ENCODE results near the gene KPNA2.
A peak's percentile ranks its signal among the peaks of the same experiment; 100 is the strongest.
"Not testable (repeated sequence)": the region's sequence is repeated elsewhere in the genome, so short reads cannot be mapped to it uniquely, and the experiment has no call there.

The KPNA2 gene
- total RNA-seq: 37.4 to 142 reads per million in 2 donors

DNA sequence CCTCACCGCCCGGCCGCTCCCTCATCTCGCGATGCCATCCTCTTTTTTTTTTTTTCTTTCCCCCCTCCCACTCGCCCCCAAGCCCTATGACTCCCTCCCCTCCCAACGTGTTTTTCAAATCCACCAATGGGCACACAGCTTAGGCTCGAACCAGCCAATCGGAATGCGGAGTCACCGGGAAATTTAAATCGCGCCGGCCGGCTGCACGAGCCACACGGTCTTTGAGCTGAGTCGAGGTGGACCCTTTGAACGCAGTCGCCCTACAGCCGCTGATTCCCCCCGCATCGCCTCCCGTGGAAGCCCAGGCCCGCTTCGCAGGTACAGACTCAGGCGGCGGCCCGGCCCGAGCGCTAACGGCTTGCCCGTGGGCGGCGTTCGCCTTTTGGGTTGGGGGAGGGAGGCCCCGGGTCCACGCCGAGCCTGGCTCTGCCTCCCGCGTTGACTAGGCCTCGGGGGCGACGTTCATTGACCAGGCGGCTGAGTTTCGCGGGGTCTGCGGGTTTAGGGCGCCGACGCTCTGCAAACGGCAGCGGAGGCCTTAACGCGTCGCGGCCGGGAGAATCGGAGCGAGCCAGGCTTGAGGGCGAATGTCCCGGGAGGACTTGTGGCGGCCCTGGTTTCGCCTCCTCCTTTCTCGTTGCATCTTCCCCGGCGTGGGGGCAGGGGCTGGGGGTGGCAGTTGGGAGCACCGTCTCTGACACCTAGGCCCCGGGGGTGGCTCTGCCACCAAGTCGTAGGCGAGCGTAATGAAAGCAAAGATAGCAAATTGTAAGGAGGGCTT lies at the start of gene KPNA2:
TSS of gene KPNA2 (plus strand) at position 213 of the 781 bp plus-strand sequence. CDS start 1,398 bp downstream, outside the sequence.
- DNase-seq: peak; percentile 86

DNA sequence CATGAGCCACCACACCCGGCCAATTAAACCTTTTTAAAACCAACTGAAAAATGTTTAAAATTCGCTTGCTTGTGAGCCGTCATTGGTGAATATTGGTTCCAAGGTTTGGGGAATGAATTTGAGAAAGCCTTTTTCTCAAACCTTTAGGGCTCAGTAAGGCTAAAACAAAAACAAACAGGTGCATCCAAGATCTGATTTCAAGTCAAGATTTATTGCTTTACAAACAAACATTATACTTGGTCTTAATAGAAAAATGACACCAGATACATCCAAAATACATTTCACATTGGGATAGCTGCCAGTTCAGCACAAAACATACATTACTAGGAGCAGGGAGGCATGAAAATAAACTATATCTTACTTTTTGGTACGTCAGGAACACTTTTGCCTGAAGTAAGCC lies 44.6 kb upstream of the KPNA2 start:
- no peak for DNase-seq

DNA sequence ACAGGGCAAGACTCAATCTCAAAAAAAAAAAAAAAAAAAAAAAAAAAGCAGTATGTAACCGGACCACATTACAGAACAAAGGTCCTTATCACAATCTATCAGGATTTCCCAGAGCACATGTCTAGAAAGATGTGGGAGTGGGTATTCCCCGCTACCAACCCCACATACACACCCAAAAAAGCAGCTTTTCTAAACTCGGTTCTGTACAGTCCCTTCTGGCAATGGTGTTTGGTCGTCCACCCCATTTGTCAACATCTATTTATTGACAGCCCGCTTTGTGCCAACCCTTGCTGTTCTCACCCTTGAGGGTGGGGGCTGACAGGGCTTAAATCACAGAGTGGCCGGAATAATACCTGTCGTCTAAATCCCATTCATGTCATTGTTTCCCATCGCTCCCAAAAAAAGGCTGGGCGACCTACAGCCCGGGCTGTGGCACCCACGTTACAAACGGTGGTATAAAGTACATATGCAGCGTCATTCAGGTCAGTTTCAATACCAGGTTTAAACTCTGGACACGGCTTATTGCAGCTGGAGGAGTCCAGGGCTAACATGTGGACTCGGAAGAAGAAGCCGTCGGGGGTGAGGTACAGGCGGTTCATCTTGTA lies 42.9 kb upstream of the KPNA2 start:
- no peak for DNase-seq

DNA sequence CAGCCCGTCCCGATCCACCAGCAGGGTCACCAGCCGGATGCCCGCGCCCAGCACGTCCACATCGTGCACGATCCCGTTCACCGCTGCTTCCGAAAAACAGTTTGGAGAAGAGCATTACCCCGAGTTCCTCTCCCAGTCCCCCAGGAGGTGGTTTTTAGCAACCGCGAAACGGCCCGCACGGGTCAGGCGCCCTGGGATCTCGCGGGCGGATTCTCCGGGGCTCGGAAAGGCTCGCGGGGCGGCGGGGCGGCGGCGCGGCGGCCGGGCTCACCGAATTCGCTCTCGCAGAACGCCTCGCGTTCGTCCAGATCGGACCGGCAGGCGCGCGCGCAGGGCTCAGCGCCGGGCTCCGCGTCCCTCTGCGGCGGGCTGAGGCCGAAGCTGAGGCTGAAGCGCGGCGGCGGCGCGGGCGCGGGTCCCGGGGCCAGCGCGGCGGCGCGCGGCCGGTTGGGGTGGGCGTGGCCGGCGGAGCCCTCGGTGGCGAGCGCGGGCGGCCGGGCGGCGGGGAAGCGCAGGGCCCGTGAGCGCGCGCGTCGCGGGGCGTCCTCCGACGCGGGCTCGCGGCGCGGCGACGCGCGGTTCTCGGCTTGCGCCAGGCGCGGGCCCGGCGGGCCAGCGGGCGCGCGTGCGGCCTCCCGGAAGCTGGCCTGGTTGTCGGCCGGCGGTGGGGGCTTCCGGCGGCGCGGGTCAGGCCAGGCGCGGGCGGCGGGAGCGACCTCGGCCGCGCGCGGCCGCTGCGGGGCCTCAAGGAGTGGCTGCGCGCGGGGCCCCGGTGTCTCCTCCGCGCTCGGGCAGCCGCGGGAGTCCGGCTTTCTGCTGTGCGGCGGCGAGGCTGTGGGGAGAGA lies 42.2 kb upstream of the KPNA2 start:
- peak; percentile 57 for DNase-seq

DNA sequence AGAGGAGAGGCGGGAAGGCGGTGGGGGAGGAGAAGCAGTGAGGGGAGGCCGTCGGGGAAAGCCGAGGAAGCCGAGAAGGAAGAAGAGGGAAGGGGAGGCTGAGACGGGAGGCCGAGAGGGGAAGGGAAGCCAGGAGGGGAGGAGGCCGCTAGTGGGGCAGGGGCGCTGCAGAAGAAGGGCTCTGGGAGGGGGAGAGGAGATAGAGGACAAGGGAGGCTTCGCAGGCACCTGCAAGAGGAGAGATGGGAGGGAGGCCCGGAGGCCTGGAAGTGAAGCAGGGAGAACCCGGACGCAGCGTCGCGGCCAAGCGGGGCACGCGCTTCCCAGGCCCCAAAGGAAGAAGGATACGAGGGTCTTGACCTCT lies 41.6 kb upstream of the KPNA2 start:
- DNase-seq: no peak

DNA sequence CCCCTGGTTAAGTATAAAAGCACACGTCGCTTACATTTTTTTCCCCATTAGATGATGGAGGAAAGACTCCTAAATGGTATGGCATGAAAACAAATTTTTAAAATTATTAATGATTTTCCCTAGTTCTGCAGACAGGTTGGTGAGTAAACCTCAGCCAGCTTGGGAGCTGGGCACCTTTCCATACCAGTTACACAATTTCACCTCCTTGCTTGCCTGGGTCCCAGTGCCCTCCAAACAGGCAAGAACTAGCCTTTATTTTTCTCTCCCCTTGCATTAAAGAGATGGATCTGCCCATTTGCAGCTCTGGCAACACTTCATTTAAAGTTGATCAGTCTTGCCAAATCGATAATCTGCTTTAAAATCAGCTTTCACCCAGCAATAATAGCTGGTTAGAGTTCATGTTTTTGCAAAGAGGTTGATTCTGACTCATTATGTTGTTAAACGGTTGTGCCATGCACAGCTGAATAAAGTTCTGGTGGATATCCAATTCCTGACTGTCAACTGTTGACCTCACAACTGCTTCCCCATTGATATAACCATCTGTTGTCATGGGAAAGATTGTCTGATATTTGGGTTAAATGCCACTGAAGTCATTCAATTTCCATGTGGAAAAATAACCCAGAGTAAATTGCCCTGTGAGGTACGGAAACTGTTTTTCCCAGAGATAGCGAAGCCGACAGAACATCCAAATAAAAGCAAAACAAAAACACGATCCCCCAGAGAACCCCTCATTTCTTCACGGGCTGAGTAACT lies 40.5 kb upstream of the KPNA2 start:
- no peak for DNase-seq

DNA sequence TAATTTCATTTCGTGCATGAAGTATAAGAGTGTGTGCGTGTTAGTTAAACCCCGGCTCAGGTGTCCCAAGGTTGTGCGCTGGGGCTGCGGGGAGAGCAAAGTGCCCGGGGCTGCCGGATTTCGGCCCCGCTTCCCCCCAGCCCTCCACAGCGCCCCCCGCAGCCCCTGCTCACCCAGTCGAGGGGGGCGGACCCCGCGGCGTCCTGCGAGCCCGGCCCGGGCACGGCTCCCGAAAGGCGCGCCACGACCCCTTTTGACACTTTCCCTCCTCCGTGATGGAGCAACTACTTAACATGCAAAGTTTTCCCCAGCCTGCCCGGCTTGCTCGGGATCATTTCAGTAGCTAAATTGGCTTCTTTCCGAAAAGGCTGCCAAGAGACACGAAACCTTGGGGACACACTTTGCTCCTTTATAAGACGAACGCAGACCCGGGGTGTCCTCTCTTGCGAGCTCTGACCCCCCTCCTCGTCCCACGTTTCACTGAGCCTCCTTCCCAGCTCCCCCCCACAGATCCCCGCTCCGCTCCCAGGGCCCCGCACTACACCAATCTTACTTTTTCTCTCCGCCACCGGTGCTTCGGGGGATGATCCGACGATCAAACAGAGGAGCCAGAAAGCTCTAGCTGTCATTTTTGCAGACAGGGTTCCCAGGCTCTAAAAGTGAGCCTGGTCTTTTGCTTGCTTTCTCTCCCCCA lies 39.8 kb upstream of the KPNA2 start:
- DNase-seq: no peak

DNA sequence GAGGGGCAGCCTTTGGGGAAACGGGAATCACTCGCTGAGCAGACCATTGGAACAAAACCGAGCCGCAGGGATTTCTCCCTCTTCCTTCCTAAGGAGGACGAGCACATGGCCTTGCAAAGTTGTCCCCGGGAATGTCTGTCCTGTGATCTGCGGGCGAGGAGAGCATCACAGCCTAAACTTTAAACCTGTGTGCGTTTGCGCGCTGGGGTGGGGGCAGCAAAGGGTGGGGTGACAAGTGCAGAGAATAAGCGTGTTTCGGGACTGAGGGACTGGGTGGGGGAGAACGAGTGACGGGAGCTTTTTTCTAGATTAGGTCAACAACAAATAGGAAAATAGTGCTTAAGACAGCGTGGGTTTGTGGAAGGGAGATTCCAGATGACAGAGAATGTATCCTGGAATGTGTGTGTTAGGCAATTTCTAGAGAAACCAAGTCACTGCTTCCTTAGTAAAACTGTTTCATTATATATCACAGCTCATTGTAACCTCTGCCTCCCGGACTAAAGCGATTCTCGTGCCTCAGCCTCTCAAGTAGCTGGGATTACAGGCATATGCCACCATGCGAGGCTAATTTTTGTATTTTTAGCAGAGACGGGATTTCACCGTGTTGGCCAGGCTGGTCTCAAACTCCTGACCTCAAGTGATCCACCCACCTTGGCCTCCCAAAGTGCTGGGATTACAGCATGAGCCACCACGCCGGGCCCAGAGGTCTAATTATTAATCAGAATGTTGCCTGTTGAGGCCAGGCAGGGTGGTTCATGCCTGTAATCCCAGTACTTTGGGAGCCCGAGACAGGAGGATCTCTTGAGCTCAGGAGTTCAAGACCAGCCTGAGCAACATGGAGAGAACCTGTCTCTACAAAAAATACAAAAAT lies 39.0 kb upstream of the KPNA2 start, which contains the start of gene C17orf58:
TSS of gene C17orf58 (minus strand) at position 169 of the 871 bp plus-strand sequence. CDS start 271 bp downstream, outside the sequence.
- not testable (repeated sequence) for DNase-seq

DNA sequence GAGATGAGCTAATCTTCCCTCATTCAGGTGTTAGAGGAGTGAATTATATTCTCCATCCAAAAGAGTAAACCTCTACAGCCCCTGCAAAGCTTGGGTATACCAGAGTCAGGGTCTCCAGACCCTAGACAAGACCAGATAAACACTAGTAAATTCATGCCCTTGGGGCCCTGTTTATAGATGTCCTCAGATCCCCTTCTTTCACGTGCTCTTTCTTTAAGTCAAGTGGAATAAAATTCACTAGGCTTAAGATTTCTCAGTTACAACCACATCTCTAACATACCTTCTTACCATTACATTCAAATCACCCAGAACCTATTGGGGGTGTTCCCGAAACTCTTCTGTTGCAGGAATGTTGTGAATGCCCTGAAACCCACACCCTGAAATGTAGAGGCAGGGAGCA lies 37.1 kb upstream of the KPNA2 start:
- DNase-seq: no peak

DNA sequence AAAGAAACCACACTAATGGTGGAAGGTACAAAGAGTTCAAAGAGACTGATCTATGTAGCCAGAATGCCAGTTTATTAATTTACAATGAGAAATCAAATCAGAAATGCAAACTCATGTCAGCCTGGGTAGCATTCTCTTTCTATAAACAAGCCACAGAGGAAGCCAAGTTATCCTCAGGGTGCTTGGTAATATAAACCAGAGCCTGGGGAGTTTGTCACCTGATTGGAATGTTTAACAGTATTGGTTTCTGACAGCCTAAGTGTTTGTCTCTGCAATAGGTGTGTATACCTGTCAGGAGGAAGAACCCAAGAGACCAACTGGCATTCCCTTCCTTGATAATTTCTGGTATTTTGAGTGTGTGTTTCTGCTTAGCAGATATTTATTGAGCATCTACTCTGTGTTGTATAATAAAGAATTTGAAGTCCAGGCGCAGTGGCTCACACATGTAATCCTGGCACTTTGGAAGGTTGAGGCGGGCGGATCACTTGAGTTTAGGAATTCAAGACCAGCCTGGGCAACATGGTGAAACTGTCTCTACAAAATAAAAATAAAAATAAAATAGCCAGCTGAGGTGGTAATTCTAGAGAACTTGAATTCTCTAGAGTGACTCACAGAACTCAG lies 36.1 kb upstream of the KPNA2 start:
- DNase-seq: no peak

DNA sequence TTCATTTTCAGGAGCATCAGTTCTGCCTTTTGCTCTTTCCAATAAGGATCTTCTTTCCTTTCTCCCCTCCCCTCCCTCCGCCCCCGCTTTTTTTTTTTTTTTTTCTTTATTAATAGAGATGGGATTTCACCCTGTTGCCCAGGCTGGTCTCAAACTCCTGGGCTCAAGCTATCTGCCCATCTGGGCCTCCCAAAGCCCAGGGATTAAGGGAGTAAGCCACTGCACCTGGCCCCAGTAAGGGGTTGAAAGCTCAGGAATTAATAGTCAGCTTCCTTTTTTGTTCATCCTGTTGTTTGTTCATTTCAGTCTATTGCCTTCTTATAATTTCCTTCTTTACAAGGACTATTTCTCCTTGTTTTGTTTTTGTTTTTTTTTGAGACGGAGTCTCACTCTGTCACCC lies 31.3 kb upstream of the KPNA2 start:
- no peak for DNase-seq

DNA sequence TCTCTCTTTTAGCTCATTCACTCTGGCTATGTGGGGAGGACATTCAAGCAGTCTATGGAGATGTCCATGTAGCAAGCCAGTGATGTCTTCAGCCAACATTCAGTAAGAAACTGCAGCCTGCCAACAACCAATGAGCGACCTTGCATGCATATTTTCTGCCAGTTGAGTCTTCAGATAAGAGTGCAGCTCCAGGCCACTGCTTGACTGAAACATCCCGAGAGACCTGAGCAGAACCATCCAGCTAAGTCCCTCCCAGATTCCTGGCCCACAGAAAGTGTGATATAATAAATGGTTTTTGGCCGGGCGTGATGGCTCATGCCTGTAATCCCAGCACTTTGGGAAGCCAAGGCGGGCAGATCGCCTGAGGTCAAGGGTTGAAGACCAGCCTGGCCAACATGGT lies 28.7 kb upstream of the KPNA2 start:
- DNase-seq: no peak

DNA sequence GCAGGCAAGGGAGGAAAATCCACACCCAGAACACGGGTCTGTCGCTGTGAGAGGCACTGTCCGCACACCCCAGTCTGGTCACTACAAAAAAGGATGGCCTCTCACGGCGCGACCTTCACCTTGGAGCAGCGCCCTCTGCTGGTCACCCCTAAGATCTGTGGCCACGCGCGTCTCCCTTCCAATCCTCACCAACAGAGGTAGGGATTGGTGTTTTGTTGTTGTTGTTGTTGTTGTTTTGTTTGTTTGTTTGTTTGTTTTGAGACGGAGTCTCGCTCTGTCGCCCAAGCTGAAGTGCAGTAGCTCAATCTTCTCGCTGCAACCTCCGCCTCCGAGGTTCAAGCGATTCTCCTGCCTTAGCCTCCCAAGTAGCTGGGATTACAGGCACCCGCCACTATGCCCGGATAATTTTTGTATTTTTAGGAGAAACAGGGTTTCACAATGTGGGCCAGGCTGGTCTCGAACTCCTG lies 24.3 kb upstream of the KPNA2 start:
- peak; percentile 68 for DNase-seq

DNA sequence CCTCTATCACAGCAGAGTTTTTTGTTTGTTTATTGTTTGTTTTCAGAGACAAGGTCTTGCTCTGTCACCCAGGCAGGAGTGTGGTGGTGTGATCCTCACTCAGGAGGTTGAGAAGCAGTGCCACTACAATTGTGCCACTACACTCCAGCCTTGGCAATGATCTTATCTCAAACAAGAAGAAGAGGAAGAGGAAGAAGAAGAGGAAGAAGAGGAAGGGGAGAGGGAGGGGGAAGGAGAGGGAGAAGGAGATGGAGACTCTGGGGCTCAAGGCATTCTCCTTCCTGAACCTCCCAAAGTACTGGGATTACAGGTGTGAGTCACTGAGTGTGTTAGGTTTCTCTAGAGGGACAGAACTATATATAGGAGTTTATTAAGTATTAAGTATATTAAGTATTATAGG lies 22.1 kb upstream of the KPNA2 start:
- no peak for DNase-seq

DNA sequence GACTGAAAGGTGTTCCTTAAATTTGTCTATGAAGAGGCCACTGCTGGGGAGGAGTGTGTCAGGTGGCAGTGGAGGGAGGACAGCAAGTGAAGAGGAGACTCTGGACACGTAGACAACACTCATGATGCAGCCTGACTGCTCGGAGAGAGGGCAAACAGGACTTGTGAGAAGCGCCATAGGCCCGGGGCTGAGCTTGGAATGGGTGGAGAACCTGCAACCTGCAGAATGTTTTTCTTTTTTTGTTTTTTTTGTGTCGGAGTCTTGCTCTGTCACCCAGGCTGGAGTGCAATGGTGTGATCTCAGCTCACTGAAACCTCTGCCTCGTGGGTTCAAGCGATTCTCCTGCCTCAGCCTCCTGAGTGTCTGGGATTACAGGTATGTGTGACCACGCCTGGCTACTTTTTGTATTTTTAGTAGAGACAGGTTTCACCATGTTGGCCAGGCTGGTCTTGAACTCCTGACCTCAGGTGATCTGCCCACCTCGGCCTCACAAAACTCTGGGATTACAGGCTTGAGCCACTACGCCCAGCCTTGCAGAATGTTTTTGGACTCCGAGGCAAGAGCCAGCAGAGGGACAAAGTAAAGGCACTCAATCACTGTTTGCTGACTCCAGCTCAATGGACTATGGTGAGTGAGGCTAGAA lies 20.3 kb upstream of the KPNA2 start:
- DNase-seq: no peak

DNA sequence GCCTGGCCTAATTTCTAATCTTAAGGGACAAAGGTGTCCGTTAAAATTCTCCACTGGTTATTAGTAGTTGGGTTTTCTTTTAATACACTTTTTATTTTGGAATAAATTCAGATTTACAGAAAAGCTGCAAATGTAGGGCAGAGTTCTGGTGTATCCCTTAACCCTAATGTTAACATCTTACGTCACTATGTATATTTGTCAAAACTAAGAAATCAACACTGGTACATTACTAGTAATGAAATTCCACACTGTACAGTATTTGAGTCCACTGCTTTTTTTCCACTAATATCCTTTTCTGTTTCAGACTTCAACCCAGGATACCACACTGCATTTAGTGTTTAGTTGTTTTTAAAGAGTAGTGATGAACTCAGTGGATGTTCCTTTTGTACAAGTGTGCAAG lies 18.7 kb upstream of the KPNA2 start:
- DNase-seq: no peak

DNA sequence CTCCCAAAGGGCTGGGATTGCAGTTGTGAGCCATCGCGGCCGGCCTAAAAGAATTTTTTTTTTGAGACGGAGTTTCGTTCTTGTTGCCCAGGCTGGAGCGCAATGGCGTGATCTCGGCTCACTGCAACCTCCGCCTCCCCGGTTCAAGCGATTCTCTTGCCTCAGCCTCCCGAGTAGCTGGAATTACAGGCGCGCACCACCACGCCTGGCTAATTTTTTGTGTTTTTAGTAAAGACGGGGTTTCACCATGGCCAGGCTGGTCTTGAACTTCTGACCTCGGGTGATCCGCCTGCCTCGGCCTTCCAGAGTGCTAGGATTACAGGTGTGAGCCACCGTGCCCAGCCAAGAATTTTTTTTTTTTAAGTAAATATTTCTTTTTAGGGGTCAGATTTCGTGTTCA lies 17.0 kb upstream of the KPNA2 start:
- DNase-seq: not testable (repeated sequence)

DNA sequence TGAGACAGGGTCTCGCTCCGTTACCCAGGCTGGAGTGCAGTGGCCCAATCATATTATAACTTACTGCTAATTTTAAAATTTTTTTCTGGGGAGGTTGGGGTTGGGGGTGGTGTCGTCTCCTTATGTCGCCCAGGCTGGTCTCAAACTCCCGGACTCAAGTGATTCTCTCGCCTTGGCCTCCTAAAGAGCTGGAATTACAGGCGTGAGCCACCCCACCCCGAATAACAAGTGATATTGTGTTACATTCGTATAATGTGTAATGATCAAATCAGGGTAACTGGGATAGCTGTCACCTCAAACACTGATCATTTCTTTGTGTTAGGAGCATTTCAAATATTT lies 16.2 kb upstream of the KPNA2 start:
- no peak for DNase-seq

DNA sequence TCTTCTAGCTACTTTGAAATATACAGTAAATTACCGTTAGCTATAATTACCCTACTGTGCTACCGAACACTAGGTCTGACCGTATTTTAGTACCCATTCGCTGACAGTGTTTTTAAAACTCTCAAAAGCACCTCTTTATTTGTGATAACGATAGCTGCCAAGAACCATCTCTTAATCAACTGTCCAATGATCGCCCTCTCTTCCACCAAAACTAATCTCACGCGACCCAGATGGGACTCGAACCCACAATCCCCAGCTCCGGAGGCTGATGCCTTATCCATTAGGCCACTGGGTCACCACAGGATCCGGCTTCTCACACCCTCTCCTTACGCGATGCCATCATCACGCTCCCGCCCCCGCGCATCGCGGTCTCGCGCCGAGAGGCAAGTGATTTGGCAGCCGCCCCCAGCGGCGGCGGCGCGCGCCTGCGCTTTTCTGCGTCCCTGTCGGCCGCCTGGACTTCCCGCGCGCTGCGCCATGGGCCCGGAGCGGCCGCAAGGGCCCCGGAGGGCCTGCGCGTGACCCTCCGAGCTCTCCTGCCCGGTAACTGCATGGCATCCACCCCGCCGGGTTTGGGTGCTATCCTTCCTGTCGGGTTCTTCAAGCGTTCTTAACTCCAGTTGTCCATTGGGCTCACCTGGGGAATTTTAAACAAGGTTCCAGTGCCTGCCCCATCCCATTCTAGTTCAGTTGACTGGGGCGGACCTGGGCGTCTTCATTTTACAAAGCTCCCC lies 15.7 kb upstream of the KPNA2 start:
- peak; percentile 92 for DNase-seq

DNA sequence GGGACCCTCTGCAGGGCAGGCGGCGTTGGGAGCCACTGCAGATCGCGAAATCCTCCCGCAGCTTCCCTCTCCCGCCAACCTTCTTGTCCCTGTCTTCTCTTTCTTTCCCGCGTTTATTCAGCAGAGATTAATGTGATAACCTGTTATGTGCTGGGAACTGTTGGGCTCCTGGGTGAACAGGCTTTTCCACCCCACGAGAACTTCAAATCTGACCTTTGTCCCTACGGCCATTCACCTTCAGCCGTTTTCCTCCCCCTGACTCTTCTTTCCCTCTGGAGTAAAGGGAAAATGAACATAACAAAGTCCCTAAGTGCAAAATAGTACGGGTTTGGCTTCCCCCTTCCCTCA lies 15.2 kb upstream of the KPNA2 start:
- no peak for DNase-seq
